Sigmoid colon (tissue), 7 donors: ENCODE measurements around the gene SLC30A7. TPM values are rescaled to one million over a fixed set of nuclear protein-coding genes. Genes with fewer than 3 reads are reported as not detected.
"Not testable (repeated sequence)": the region's sequence is repeated elsewhere in the genome, so short reads cannot be mapped to it uniquely, and the experiment has no call there.

ENCODE experiments used
- DNase-seq: peaks from one replicate; pipeline ENCODE4 v3.0.0-alpha.2; 2019
- H3K27ac ChIP-seq, 4 donors: fragments of 200-600 bp; sonication (generic); one replicate each; pipeline ENCODE4 v1.5.1; 2016 to 2019; ENCODE audit warnings: mild to moderate bottlenecking in 1 of 4
- H3K27me3 ChIP-seq, 3 donors: fragments of 200-600 bp; sonication (generic); one replicate each; pipeline ENCODE4 v1.5.1; 2019; ENCODE audit warnings: mild to moderate bottlenecking in 1 of 3
- H3K36me3 ChIP-seq, 4 donors: fragments of 200-600 bp; sonication (generic); one replicate each; pipeline ENCODE4 v1.5.1; 2016 to 2019
- H3K4me1 ChIP-seq, 4 donors: fragments of 200-600 bp; sonication (generic); one replicate each; pipeline ENCODE4 v1.5.1; 2017 to 2019
- H3K4me3 ChIP-seq, 4 donors: fragments of 200-600 bp; sonication (generic); one replicate each; pipeline ENCODE4 v1.5.1; 2017 to 2019; ENCODE audit warnings: mild to moderate bottlenecking in 2 of 4, moderate library complexity in 1 of 4
- H3K9me3 ChIP-seq, 4 donors: fragments of 200-600 bp in 3 of 4; sonication (generic) in 3 of 4; one replicate each; pipeline versions ENCODE4 v1.5.1 to v1.6.1; 2013 to 2019
- EP300 ChIP-seq, 4 donors: sonication (generic); formaldehyde crosslinking; IDR thresholded peaks; one replicate each; pipeline ENCODE4 v1.6.1; 2017; ENCODE audit warnings: antibody characterized with exemption in 4 of 4
- POLR2A ChIP-seq, 2 donors: fragments of 450-650 bp; IDR thresholded peaks; one replicate each; pipeline ENCODE4 v1.6.1; 2016; ENCODE audit warnings: antibody characterized with exemption in 2 of 2, mild to moderate bottlenecking in 2 of 2, moderate library complexity in 2 of 2
- POLR2AphosphoS5 ChIP-seq, 4 donors: sonication (generic); formaldehyde crosslinking; IDR thresholded peaks; one replicate each; pipeline ENCODE4 v1.6.1; 2017; ENCODE audit warnings: antibody characterized with exemption in 4 of 4
- WGBS, 2 donors: extraction: QIAGEN DNeasy Blood & Tissue Kit; methylation state at CpG; one replicate each; pipeline ENCODE4 v1.1.7; 2013; 5-methylcytosine and 5-hydroxymethylcytosine counted together
- intact Hi-C: fragments of 100-400 bp; cut with DNase I; formaldehyde crosslinking; loops from one replicate; pipeline ENCODE4 v1.15.1; 2023
- polyA plus RNA-seq, 3 donors: library from polyadenylated mRNA; stranded (reverse); fragments of 200-250 nt; gene quantifications; one replicate each; pipeline ENCODE4 v1.2.3, GENCODE V29; 2013
- total RNA-seq, 4 donors: library from RNA; depleted of rRNA; stranded (reverse); fragments of >200 nt; gene quantifications; one replicate each; pipeline ENCODE4 v1.1.0, GENCODE V29; 2016
- TF ChIP-seq, protein P1 (sequence below), 4 experiments: fragments of 450-650 bp in 3 of 4; fragments of 200-600 bp in 1 of 4; IDR thresholded peaks; one replicate each; pipeline ENCODE4 v1.5.1; 2016 to 2019; ENCODE audit warnings: antibody characterized with exemption in 4 of 4, mild to moderate bottlenecking in 3 of 4, moderate library complexity in 2 of 4
- donor health status: healthy with polysubstance abuse.
- donor health status: Bipolar disorder and iron deficiency.
- donor health status: healthy.

The SLC30A7 gene
- total and polyA plus RNA-seq, 7 donors, result 0.92 to 16.7 (median 10.9) TPM

DNA sequence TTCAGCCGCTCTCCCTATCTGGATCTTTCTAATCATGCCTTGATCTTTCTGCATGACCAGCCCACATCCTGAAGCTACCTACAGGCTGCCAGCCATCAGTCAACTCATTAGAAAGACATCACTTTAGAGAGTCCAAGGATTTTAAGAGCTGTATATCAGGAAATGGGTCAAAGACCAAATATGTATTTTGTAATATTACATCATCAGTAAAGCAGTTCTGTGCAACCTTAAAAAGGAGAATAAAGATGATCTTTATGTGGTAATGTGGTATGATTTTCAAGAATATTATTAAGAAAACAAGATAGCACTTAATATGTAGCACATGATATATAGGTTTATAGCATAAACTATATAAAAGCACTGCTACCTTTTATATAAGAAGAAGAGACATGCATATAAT lies 47.6 kb downstream of the SLC30A7 start:
- Histone ChIP-seq H3K4me1 (no peaks in the 10 kb centered on the region), H3K36me3 (peaks cover 0 to 24% (median 0%) of the 10 kb centered on the region in 4 donors), H3K27ac (no peak overlapping the region), H3K9me3 (no peaks in the 10 kb centered on the region), H3K27me3 (no peaks in the 10 kb centered on the region), H3K4me3 (no peak overlapping the region)
- DNase-seq, result no peak
- no peak for TF ChIP-seq POLR2A (IDR thresholded peaks at IDR 0.05)
- TF ChIP-seq, protein P1, sequence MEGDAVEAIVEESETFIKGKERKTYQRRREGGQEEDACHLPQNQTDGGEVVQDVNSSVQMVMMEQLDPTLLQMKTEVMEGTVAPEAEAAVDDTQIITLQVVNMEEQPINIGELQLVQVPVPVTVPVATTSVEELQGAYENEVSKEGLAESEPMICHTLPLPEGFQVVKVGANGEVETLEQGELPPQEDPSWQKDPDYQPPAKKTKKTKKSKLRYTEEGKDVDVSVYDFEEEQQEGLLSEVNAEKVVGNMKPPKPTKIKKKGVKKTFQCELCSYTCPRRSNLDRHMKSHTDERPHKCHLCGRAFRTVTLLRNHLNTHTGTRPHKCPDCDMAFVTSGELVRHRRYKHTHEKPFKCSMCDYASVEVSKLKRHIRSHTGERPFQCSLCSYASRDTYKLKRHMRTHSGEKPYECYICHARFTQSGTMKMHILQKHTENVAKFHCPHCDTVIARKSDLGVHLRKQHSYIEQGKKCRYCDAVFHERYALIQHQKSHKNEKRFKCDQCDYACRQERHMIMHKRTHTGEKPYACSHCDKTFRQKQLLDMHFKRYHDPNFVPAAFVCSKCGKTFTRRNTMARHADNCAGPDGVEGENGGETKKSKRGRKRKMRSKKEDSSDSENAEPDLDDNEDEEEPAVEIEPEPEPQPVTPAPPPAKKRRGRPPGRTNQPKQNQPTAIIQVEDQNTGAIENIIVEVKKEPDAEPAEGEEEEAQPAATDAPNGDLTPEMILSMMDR (IDR thresholded peaks at IDR 0.05), result no peak
- no peak for TF ChIP-seq EP300 (IDR thresholded peaks at IDR 0.05)
- no peak for TF ChIP-seq POLR2AphosphoS5 (IDR thresholded peaks at IDR 0.05)
- intact Hi-C loops, result no loop called here
- 95 to 96% methylated on average over 1 of the region's 1 CpG for WGBS, 2 donors

DNA sequence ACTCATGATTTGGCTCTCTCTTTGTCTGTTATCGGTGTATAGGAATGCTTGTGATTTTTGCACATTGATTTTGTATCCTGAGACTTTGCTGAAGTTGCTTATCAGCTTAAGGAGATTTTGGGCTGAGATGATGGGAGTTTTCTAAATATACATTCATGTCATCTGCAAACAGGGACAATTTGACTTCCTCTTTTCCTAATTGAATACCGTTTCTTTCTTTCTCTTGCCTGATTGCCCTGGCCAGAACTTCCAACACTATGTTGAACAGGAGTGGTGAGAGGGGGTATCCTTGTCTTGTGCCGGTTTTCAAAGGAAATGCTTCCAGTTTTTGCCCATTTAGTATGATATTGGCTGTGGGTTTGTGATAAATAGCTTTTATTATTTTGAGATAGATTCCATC lies 50.2 kb downstream of the SLC30A7 start:
- 91 to 99% methylated on average over 3 of the region's 3 CpGs for WGBS, 2 donors
- H3K27ac ChIP-seq, H3K4me3 ChIP-seq, intact Hi-C loops, DNase-seq, H3K4me1 ChIP-seq, H3K27me3 ChIP-seq, H3K9me3 ChIP-seq: not testable (repeated sequence)
- H3K36me3 ChIP-seq, result peaks cover 0 to 17% (median 0%) of the 10 kb centered on the region in 4 donors

DNA sequence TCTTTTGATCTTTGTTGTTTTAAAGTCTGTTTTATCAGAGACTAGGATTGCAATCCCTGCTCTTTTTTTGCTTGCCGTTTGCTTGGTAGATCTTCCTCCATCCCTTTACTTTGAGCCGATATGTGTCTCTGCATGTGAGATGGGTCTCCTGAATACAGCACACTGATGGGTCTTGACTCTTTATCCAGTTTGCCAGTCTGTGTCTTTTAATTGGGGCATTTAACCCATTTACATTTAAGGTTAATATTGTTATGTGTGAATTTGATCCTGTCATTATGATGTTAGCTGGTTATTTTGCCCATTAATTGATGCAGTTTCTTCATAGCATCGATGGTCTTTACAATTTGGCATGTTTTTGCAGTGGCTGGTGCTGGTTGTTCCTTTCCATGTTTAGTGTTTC lies 51.9 kb downstream of the SLC30A7 start:
- H3K36me3 ChIP-seq, result peaks cover 0 to 10% (median 0%) of the 10 kb centered on the region in 4 donors
- H3K4me1 ChIP-seq, intact Hi-C loops, H3K27ac ChIP-seq, H3K9me3 ChIP-seq, H3K4me3 ChIP-seq, H3K27me3 ChIP-seq, DNase-seq: not testable (repeated sequence)
- 98 to 99% methylated on average over 3 of the region's 3 CpGs for WGBS, 2 donors

DNA sequence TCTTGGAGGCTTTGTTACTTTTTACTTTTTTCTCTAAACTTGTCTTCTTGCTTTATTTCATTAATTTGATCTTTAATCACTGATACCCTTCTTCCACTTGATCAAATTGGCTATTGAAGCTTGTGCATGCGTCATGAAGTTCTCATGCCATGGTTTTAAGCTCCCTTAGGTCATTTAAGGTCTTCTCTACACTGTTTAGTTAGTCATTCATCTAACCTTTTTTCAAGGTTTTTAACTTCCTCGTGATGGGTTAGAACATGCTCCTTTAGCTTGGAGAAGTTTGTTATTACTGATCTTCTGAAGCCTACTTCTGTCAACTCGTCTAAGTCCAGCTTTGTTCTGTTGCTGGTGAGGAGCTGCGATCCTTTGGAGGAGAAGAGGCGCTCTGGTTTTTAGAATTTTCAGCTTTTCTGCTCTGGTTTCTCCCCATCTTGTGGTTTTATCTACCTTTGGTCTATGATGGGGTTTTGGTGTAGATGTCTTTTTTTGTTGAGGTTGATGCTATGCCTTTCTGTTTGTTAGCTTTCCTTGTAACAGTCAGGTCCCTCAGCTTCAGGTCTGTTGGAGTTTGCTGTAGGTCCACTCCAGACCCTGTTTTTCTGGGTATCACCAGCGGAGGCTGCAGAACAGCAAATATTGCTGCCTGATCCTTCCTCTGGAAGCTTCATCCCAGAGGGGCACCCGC lies 53.0 kb downstream of the SLC30A7 start:
- WGBS, 2 donors, result 84 to 90% methylated on average over 7 of the region's 7 CpGs

DNA sequence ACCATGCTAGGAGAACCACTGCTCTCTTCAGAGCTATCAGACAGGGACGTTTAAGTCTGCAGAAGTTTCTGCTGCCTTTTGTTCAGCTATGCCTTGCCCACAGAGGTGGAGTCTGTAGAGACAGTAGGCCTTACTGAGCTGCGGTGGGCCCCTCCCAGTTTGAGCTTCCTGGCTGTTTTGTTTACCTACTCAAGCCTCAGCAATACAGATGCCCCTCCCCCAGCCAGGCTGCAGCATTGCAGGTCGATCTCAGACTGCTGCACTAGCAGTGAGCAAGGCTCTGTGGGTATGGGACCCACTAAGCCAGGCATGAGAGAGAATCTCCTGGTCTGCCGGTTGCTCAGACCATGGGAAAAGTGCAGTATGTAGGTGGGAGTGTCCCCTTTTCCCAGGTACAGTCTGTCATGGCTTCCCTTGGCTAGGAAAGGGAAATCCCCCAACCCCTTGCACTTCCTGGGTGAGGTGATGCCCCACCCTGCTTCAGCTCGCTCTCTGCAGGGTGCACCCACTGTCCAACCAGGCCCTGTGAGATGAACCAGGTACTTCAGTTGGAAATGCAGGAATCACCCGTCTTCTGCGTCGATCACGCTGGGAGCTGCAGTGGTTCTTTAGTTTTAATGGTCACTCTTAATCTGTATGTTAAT lies 53.7 kb downstream of the SLC30A7 start:
- DNase-seq, intact Hi-C loops, H3K27ac ChIP-seq: not testable (repeated sequence)

More for the DNA sequence above, 53.0 kb downstream of the SLC30A7 start:
- H3K9me3 ChIP-seq, H3K4me3 ChIP-seq, H3K27me3 ChIP-seq, H3K4me1 ChIP-seq, H3K27ac ChIP-seq, intact Hi-C loops, DNase-seq: not testable (repeated sequence)
- peaks cover 0 to 10% (median 0%) of the 10 kb centered on the region in 4 donors for H3K36me3 ChIP-seq

DNA sequence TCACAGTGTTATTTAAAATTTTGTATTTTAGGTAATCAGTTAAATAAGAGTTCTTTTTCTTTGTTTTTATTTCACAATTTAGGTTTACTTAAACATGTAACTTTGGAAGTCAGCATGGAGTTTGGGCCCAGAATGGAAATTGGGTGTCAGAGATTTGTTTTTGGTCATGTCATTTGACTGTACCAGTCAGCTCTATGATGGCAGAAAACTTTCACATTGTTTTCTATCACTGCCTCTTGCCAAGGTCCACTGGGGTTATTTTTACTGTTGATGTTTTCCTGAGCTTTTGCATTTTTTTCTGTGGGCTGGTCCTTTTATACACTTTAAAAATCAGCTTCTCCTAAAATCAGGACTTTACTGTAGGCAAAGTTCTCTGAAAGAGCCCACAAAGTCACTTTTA lies 54.4 kb downstream of the SLC30A7 start:
- TF ChIP-seq, protein P1 (IDR thresholded peaks at IDR 0.05), result no peak
- TF ChIP-seq POLR2A (IDR thresholded peaks at IDR 0.05) (no peak), POLR2AphosphoS5 (IDR thresholded peaks at IDR 0.05) (no peak), EP300 (IDR thresholded peaks at IDR 0.05) (no peak)
- peaks cover 0 to 5% (median 0%) of the 10 kb centered on the region in 4 donors for H3K4me1 ChIP-seq
- intact Hi-C loops, result no loop called here
- H3K27ac ChIP-seq, result no peak overlapping the region
- H3K4me3 ChIP-seq, result no peak overlapping the region
- DNase-seq, result no peak
- H3K27me3 ChIP-seq, result no peaks in the 10 kb centered on the region
- no peaks in the 10 kb centered on the region for H3K9me3 ChIP-seq
- H3K36me3 ChIP-seq, result peaks cover 0 to 10% (median 0%) of the 10 kb centered on the region in 4 donors

More for the DNA sequence above, 53.7 kb downstream of the SLC30A7 start:
- H3K4me3 ChIP-seq, H3K9me3 ChIP-seq, H3K27me3 ChIP-seq, H3K4me1 ChIP-seq: not testable (repeated sequence)
- H3K36me3 ChIP-seq, result peaks cover 0 to 10% (median 0%) of the 10 kb centered on the region in 4 donors
- WGBS, 2 donors, result 53 to 61% methylated on average over 9 of the region's 9 CpGs

DNA sequence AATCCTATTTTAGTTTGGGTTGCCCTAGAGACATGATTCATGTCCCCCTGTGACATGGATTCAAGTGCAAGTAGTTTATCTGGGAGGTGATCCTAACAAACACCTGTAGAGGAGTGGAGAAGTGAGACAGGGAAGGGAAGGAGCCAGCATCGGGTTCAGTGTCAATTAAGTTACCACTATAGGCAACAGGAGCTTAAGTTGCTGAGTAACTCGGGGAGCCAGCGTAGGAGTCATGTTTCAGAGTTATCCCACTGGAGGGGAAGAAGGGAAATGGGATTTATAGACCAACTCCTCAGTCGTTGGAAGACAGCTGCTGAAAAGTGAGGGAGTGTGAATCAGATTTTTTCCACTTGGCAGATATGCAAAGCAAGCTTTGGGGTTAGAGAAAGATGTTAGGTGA lies 54.9 kb downstream of the SLC30A7 start:
- DNase-seq, result no peak
- Histone ChIP-seq H3K27me3 (no peaks in the 10 kb centered on the region), H3K27ac (no peak overlapping the region), H3K9me3 (no peaks in the 10 kb centered on the region), H3K36me3 (peaks cover 0 to 10% (median 0%) of the 10 kb centered on the region in 4 donors), H3K4me1 (peaks cover 0 to 7% (median 0%) of the 10 kb centered on the region in 4 donors), H3K4me3 (no peak overlapping the region)
- no peak for TF ChIP-seq POLR2A (IDR thresholded peaks at IDR 0.05)
- TF ChIP-seq, protein P1 (IDR thresholded peaks at IDR 0.05), result no peak
- intact Hi-C loops, result no loop called here
- WGBS, 2 donors, result 63 to 79% methylated on average over 4 of the region's 4 CpGs
